ENCODE results near the gene XRN1.
"Not testable (repeated sequence)": the region's sequence is repeated elsewhere in the genome, so short reads cannot be mapped to it uniquely, and the experiment has no call there.

XRN1 gene

DNA sequence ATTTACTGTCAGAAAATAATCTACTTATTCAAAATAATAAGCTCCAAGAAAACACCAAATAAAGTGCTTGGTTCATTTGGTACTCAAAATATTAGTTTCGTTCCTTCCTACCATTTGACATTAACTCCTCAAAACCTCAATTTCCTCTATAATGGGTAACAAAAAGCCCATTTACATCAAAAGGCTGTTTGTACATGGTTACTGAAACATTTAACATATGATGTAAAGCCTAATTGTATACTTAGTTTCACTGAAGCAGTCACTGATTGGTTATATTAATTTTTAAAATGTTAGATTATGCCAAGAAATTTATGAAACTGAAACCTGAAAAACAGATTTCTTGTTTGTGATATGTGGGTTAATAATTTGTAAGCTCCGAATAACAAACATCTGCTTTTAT, 14.7 kb downstream of the XRN1 start:
- no peak for DNase-seq

DNA sequence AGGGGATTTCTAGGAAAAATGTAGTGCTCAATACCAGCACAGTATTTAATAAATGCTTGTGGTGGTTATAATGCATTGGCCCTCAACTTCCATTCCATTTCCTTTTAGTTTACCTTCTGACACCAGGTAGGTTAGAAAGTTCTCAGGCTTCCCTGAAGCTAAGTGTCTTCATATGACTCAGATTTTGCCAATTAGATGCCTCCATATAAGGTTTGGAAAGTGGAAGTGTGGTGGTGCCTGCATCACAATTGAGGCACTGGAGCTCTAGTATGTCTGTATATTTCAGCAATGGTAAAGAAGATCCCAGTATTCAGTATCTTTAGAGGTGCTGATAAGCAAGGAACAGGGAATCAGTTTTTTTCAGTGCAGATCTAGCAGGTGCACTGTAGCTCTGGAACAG, 18.3 kb downstream of the XRN1 start:
- DNase-seq: no peak

DNA sequence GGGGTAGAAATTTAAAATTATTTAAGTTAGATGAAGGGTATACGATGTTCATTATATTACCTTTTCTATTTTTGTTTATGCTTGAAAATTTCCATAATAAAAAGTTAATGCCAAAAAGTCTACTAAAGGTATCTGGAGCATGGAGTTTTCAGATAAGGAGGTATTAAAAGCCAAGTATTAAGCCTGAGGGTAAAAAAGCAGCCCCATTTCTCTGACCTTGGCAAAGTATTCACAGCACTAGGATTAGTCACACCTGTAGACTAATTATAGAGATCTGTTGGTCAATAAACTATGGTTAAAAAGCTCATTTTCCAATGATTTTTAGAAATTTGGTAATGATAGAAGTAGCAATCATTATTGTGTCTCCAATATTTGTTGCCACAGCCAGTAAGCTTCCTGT, 23.1 kb downstream of the XRN1 start:
- DNase-seq: no peak

DNA sequence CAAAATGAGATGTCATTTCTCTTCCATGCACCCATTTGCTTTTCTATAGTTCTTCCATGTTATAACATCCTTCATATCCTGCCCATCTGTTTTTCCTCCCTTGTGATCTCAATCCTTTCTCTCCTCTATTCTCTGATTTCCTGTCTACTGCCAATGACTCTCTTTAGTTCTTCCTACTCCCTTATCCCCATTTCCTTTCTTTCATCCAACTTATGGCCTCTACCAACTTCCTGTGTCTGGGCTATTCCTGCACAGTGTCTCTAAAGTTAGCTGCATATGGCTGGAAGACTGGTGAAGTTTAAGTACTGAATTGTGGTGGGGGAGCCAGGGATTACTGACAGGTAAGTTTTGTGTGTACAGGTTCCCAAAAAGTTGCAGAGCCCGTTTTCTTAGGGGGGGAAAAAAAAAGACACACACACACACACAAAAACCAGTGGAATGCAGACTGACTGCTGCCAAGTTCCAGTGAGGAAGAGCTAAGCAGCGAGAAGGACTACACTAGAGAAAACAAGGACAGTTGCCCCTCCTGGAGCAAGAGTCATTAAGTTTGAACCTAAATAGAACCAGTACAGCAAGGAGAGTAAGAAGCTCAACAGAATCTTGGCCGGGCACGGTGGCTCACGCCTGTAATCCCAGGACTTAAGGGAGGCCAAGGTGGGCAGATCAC, 28.8 kb downstream of the XRN1 start:
- DNase-seq: no peak

DNA sequence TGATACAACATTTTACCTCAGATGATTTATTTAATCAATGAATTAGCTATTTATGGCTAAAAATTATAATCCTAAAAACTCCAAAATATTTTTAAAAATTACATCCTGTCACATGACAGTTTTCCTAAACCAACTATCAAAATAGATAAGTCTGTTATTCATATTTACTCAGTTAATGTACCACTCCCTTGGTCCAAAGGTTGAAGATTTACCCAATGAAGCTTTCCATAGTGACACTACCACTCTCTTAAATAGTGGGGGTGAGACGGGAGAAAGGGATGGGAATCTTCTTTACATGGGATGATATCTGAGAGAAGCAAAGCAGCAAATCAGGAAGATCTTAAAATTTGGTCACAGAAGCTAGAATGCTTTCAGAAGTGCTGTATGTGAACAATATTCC, 30.5 kb downstream of the XRN1 start:
- DNase-seq: no peak

DNA sequence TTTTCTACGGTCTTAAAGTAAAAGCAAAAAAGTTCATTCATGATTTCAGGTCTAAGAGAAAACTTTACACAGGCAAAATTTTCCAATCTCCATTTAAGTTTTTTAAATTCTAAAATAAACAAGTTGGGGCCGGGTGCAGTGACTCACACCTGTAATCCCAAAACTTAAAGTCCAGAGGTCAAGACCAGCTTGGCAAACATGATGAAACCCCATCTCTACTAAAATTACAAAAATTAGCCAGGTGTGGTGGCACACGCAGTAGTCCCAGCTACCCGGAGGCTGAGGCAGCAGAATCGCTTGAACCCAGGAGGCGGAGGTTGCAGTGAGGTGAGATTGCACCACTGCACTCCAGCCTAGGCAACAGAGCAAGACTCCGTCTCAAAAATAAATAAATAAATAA, 47.3 kb downstream of the XRN1 start:
- not testable (repeated sequence) for DNase-seq

DNA sequence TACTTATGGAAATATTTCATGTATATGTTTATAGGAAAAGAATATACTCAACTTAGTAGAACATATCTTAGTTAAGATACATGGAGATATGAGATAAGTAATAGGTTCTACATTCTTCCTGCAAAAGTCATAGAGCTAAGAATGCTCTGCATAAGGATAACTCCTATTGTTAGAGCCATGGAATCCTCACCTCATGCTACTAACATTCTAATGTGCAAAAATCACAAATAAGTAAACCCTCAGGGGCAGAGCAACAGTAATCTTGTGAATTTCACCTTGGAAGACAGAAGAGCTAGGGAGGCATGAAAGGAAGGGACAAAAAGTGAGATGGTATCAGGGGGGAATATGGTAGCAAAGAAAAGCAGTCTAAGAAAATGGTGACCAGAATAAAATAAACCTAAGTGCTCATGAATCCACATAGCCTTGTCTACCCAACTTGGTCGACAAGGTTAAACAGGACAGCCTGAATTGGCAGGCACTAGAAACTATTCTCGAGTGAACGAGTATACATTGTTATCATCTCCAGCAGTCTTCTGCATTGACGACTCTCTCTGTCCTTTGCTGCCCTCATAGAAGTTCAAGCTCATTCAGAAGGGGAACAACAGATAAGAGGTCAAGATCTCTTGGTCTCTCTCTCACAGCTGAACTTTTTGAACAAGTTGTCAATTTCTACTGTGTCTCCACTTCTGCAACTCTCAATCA, 52.8 kb downstream of the XRN1 start:
- no peak for DNase-seq

DNA sequence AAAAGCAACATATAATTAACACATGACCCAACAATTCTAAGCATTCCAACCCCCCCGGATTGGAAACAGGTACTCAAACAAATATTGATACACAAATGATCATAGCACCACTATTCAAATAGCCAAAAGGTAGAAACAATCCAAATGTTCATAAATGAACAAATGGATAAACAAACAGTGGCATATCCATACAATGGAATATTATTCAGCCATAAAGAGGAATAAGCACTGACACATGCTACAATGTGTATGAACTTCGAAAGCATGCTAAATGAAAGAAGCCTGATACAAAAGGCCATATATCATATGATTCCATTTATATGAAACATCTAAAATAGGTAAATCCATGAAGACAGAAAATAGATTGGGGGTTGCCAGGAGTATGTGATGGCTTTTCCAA, 62.8 kb downstream of the XRN1 start:
- DNase-seq: no peak

DNA sequence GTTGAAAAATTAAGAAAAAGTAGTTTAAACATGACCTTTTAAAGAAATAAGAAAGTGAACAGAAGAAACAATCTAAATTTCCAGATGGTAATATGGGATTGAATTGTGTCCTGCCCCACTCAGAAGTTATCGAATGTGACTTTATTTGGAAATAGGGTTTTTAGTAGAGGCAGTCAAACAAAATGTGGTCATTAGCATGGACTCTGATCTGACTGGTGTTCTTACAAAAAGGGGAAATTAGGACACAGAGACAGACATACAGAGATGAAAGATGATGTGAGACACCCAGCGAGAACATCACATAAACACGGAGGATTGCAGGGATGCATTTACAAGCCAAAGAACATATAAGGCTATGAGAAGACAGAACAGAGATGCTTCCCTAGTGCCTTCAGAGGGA, 73.2 kb downstream of the XRN1 start:
- DNase-seq: no peak

DNA sequence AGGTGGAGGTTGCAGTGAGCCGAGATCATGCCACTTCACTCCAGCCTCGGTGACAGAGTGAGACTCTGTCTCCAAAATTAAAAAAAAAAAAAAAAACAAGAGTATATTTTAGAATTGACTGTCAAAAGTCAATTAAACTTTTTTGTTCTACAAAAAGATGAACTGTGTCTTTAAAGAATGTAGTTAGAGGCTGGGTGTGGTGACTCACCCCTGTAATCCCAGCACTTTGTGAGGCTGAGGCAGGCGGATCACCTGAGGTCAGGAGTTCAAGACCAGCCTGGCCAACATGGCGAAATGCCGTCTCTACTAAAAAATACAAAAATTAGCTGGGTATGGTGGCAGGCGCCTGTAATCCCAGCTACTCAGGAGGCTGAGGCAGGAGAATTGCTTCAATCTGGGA, 78.3 kb downstream of the XRN1 start:
- not testable (repeated sequence) for DNase-seq

DNA sequence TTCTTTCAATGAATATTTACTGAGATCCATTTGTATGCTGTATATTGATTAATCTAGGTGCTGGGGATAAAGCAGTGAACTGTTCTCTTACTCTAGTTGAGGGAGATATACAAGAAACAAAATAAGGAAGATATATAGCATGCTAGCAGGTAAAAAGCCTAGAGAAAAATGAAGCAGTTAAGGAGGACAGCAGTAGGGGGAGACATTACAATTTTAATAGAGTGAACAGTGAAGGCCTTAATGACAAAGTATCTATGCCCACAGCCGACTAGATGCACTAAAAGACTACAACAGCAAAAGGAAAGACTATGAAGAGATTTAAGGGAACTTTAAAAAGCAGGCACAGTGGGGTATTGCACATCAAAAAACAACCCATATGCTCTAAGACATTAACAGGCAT, 81.4 kb downstream of the XRN1 start:
- no peak for DNase-seq

DNA sequence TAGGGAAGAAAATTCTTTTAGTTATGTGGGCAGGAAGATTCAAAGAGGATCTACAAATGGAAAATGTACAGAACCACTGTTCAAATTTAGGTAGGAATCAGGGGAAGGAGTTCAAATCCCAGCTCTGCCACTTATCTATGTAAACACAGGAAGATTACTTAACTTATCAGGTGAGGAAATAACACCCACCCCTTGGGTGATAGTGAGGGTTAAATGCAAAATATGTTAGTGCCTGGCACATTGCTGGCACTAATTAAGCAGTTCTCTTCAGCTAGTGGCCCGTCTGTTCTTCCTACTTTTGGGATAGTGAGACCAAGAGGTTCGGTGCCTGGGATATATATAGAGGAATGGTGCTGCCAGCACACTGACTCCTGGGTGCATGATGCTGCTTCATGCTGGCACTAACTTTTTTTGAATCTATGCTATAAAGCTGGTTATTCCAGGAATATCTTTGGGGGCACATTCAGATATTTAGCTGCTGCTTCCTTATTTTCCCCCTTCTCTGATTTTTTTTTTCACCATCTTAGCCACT, 83.8 kb downstream of the XRN1 start:
- DNase-seq: no peak

DNA sequence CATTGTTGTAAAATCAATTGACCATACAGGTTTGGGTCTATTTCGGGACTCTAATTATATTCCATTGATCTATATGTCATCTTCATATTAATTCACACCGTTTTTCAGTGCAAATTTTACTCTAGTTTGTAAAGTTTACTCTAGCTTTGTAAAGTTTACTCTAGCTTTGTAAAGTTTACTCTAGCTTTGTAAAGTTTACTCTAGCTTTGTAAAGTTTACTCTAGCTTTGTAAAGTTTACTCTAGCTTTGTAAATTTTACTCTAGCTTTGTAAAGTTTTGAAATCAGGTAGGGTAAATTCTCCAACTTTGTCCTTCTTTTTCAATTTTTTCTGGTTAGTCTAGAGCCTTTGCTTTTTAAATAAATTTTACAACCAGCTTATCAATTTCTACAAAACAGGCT, 84.4 kb downstream of the XRN1 start:
- DNase-seq: not testable (repeated sequence)

DNA sequence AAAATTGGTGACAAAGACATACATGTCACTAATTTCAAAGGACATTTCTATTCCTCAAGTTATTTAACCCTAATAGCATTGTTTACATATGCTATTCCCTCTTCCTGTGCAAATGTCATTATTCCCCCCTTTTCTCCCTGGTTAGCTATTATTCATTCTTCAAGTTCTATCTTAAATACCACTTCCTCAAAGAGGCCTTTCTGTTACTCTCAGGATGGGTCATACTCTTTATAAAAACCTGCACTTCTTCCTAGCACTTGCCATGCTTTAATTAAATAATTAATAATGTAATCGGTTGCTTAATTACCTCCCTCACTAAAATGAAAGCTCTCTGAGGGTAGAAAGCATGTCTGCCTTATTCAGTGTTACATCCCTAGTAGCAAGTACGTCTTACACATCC, 88.5 kb downstream of the XRN1 start:
- DNase-seq: no peak

DNA sequence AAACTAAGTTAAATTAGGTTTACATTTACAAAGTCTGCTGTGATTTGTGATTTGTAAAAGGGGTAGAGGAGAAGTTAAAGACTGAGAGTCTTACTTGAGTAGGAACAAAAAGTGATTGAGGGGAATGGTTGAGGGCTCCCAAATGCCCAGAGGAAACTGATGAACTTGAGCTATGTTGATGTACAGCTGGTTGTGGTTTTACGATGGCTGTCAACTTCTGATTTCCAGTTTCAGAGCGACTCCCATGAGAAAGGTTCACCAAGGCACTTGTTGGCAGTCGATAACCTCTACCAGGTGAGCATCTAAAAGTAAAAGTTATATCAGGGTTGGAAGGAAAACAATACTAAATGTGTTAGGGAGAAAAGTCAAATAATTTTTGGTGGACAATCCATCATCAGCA, 91.0 kb downstream of the XRN1 start:
- DNase-seq: no peak

DNA sequence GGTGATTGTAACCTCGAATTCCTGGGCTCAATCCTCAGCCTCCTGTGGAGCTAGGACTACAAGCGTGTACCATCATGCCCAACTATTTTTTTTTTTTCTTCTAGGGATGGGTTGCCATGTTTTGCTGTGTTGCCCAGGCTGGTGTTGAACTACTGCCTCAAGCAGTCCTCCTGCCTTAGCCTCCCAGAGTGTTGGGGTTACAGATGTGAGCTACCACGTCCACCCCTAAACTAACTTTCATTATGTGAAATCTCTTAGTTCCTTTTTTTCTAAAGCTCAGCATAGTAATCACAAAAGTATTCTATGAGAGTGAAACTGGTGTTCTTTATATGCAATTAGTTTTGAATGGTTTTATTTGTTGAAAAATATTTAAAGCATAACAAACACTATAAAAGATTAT, 92.1 kb downstream of the XRN1 start:
- no peak for DNase-seq

DNA sequence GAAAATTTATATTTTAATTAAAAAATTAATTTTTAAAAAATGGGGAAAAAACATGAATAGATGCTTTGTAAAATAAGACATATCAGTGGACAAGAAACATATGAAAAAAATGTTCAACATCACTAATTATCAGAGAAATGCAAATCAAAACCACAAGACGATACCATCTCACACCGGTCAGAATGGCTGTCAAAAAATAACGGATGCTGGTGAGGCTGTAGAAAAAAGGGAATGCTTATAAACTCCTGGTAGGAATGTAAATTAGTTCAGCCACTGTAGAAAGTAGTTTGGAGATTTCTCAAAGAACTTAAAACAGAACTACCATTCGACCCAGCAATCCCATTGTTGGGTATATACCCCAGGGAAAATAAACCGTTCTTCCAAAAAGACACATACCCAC, 93.8 kb downstream of the XRN1 start:
- DNase-seq: no peak

DNA sequence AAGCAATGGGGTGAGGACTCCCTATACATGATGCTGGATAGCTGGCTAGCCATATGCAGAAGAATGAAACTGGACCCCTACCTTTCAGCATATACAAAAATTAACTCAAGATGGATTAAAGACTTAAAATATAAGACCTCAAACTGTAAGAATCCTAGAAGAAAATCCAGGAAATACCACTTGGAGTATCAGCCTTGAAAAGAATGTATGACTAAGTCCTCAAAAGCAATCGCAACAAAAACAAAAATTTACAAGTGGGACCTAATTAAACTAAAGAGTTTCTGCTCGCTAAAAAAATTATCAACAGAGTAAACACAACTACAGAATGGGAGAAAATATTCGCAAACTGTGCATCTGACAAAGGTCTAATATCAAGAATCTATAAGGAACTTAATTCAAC, 94.3 kb downstream of the XRN1 start:
- no peak for DNase-seq

DNA sequence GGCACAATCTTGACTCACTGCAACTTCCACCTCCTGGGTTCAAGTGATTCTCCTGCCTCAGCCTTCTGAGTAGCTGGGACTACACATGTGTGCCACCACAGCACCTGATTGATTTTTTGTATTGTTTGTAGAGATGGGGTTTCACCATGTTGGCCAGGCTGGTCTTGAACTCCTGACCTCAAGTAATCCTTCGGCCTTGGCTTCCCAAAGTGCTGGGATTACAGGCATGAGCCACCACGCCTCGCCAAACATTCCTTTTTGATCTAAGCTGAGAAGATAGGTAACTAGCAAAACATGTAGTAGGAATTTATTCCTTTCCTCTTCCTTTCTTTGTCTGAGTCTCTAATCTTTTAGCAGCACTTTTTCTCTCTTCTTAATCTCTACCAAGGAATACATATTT, 95.1 kb downstream of the XRN1 start:
- not testable (repeated sequence) for DNase-seq

DNA sequence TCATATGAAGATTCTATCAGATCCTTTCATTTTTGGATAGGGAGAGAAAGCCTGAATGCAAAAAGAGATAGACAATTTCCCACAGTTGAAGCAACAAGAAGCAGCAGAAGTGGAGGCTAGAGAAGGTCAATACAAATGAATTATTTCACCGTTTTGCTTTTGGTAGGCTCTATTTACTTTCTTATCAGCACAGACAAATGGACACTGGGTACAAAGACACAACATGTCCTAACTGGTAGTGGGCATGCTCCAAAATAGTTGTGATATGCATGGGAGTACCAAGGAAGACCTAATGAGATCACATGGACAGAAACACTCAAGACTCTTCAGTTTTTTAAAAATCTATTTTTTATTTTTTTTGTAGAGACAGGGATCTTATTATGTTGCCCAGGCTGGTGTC, 99.4 kb downstream of the XRN1 start:
- no peak for DNase-seq

DNA sequence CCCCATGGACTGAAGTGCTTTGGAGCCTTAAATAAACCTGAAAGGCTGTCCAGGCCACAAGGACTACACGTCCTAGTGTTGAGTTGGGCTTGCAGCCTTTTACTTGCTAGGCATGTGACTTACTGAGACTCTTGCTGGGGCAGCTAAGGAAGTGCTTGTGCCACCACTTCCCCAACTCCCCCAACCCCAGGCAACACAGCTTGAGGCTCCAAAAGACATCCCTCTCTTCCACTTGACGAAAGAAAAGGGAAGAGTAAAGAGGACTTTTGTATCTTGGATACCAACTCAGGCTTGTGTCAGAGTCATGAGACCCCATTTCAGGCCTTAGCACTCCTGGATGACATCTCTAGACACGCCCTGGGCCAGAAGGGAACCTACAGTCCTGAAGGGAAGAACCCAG, 109.8 kb downstream of the XRN1 start:
- no peak for DNase-seq

DNA sequence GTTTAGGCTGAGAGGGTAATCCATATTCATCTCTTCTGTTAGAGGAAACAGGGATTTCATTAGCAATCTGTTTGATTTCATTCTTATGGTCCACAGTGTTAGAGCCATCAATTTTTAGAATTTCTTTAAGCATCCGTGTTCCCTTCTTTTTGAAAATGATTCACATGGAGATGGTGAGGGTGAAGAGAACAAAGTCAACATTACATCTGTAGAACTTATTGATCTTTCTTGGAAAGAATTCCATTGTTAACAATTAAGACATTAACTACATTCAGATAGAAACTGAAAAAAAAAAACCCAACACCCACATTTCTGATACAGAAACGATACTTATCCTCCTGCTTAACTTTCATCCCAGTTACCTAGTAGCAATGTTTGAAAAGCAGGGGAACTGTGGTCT, 115.4 kb downstream of the XRN1 start:
- no peak for DNase-seq

DNA sequence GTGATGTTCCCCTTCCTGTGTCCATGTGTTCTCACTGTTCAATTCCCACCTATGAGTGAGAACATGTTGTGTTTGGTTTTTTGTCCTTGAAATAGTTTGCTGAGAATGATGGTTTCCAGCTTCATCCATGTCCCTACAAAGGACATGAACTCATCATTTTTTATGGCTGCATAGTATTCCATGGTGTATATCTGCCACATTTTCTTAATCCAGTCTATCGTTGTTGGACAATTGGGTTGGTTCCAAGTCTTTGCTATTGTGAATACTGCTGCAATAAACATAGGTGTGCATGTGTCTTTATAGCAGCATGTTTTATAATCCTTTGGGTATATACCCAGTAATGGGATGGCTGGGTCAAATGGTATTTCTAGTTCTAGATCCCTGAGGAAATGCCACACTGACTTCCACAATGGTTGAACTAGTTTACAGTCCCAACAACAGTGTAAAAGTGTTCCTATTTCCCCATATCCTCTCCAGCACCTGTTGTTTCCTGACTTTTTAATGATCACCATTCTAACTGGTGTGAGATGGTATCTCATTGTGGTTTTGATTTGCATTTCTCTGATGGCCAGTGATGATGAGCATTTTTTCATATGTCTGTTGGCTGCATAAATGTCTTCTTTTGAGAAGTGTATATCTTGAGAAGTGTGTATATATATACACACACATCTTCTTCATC, 123.4 kb downstream of the XRN1 start:
- DNase-seq: not testable (repeated sequence)

DNA sequence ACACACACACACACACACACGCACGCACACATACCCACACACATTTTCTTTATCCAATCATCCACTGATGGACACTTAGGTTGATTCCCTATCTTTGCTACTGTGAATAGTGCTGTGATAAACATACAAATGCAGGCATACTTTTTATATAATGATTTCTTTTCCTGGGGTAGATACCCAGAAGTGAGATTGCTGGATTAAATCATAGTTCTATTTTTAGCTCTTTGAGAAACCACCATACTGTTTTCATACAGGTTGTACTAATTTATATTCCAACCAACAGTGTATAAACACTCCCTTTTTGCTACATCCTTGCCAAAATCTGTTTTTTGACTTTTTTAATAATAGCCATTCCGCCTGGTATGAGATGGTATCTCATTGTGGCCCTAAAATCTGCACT, 127.9 kb downstream of the XRN1 start:
- DNase-seq: no peak
